Epidermal melanocyte (primary cell): Measurements from ENCODE around the gene ZNHIT6.
A peak's percentile ranks its signal among the peaks of the same experiment; 100 is the strongest.
"Not testable (repeated sequence)": the region's sequence is repeated elsewhere in the genome, so short reads cannot be mapped to it uniquely, and the experiment has no call there.

Experiments used
- DNase-seq: peaks from one replicate; pipeline ENCODE4 v3.0.0; 2011; ENCODE audit warnings: low spot score; ENCODE audit not compliant: insufficient read length

Gene ZNHIT6

GRCh38 chr1:85672031-85672660 is 36.1 kb downstream of the ZNHIT6 start:
- DNase-seq = no peak

GRCh38 chr1:85665932-85666331 is 42.3 kb downstream of the ZNHIT6 start:
- DNase-seq = no peak

- DNase-seq = no peak
Measured at GRCh38 chr1:85663382-85663781, 44.9 kb downstream of the ZNHIT6 start.

GRCh38 chr1:85661767-85662166 is 46.5 kb downstream of the ZNHIT6 start:
- DNase-seq = no peak

- DNase-seq = no peak
Measured at GRCh38 chr1:85660541-85660940, 47.7 kb downstream of the ZNHIT6 start.

- no peak for DNase-seq
Measured at GRCh38 chr1:85659174-85659573, 49.1 kb downstream of the ZNHIT6 start.

GRCh38 chr1:85656948-85657347 is 51.3 kb downstream of the ZNHIT6 start:
- DNase-seq = no peak

- DNase-seq = no peak
Measured at GRCh38 chr1:85656256-85656655, 52.0 kb downstream of the ZNHIT6 start.

- no peak for DNase-seq
Measured at GRCh38 chr1:85655315-85655714, 52.9 kb downstream of the ZNHIT6 start.

- DNase-seq = no peak
Measured at GRCh38 chr1:85654066-85654782, 54.0 kb downstream of the ZNHIT6 start.

GRCh38 chr1:85652327-85652726 is 55.9 kb downstream of the ZNHIT6 start:
- no peak for DNase-seq

GRCh38 chr1:85650645-85651044 is 57.6 kb downstream of the ZNHIT6 start:
- no peak for DNase-seq

GRCh38 chr1:85649591-85649990 is 58.6 kb downstream of the ZNHIT6 start:
- DNase-seq = no peak

- not testable (repeated sequence) for DNase-seq
Measured at GRCh38 chr1:85641598-85642556, 66.4 kb downstream of the ZNHIT6 start.

- not testable (repeated sequence) for DNase-seq
Measured at GRCh38 chr1:85639920-85640319, 68.3 kb downstream of the ZNHIT6 start.

GRCh38 chr1:85638412-85638811 is 69.8 kb downstream of the ZNHIT6 start:
- DNase-seq = no peak

GRCh38 chr1:85630493-85630892 is 77.7 kb downstream of the ZNHIT6 start:
- no peak for DNase-seq

- DNase-seq = no peak
Measured at GRCh38 chr1:85629532-85629920, 78.7 kb downstream of the ZNHIT6 start.

GRCh38 chr1:85628791-85629531 is 79.3 kb downstream of the ZNHIT6 start:
- DNase-seq = peak; percentile 70

GRCh38 chr1:85626818-85627217 is 81.4 kb downstream of the ZNHIT6 start:
- DNase-seq = no peak

- no peak for DNase-seq
Measured at GRCh38 chr1:85624361-85624760, 83.9 kb downstream of the ZNHIT6 start.
